Kidney epithelial cell (primary cell): ENCODE measurements around the gene STARD5. TPM values are rescaled to one million over a fixed set of nuclear protein-coding genes. Genes with fewer than 3 reads are reported as not detected.
A peak's percentile ranks its signal among the peaks of the same experiment; 100 is the strongest.

ENCODE experiments used
- DNase-seq: peaks from one replicate; pipeline ENCODE4 v3.0.0-alpha.2; 2010; ENCODE audit warnings: low read depth
- H3K27me3 ChIP-seq: 2 replicates; pipeline ENCODE4 v1.6.0; 2011; ENCODE audit warnings: low read length; ENCODE audit not compliant: control insufficient read depth, insufficient read depth
- H3K36me3 ChIP-seq: 2 replicates; pipeline ENCODE4 v1.5.1; 2011; ENCODE audit warnings: low read length; ENCODE audit not compliant: control insufficient read depth, insufficient read depth
- H3K4me3 ChIP-seq: 2 replicates; pipeline ENCODE4 v1.5.1; 2011; ENCODE audit warnings: low read depth, mild to moderate bottlenecking, control low read depth, low read length
- total RNA-seq: library from RNA; depleted of rRNA; stranded (reverse); fragments of >200 nt; gene quantifications from 2 replicates; pipeline ENCODE4 v1.2.3, GENCODE V29; 2015
- TF ChIP-seq, protein P1 (sequence below): IDR thresholded peaks from 2 replicates; pipeline ENCODE4 v1.5.1; 2011; ENCODE audit warnings: mild to moderate bottlenecking, moderate library complexity, low read length, control low read depth, inconsistent platforms; ENCODE audit not compliant: insufficient read depth, poor library complexity, severe bottlenecking

Gene STARD5
- total RNA-seq, 1 donor from 2014 or later = 1.2 TPM

DNA sequence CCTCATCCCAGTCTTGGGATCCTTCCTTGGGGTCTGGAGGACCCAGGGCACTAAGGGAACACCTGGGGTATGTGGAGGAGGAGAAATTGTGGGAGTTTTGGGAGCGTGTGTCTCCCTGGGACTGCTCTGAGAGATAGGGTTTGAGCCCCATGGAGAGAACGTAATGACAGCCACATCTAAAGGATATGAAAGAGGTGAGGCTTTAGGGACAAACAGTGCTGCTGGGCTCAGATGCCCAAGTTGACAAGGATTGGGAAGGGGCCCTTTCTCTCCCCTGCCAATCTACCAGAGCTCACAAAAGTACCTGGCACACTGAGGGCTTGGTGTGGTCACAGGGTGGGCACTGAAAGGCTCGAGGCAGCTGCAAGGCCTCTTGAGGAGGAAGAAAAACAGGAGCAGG, 13.3 kb upstream of the STARD5 start:
- DNase-seq = no peak
- no peaks in the 10 kb centered on the region for H3K36me3 ChIP-seq
- no peak overlapping the region for H3K4me3 ChIP-seq
- H3K27me3 ChIP-seq = peaks cover 2% of the 10 kb centered on the region
- TF ChIP-seq, protein P1, sequence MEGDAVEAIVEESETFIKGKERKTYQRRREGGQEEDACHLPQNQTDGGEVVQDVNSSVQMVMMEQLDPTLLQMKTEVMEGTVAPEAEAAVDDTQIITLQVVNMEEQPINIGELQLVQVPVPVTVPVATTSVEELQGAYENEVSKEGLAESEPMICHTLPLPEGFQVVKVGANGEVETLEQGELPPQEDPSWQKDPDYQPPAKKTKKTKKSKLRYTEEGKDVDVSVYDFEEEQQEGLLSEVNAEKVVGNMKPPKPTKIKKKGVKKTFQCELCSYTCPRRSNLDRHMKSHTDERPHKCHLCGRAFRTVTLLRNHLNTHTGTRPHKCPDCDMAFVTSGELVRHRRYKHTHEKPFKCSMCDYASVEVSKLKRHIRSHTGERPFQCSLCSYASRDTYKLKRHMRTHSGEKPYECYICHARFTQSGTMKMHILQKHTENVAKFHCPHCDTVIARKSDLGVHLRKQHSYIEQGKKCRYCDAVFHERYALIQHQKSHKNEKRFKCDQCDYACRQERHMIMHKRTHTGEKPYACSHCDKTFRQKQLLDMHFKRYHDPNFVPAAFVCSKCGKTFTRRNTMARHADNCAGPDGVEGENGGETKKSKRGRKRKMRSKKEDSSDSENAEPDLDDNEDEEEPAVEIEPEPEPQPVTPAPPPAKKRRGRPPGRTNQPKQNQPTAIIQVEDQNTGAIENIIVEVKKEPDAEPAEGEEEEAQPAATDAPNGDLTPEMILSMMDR = no peak

DNA sequence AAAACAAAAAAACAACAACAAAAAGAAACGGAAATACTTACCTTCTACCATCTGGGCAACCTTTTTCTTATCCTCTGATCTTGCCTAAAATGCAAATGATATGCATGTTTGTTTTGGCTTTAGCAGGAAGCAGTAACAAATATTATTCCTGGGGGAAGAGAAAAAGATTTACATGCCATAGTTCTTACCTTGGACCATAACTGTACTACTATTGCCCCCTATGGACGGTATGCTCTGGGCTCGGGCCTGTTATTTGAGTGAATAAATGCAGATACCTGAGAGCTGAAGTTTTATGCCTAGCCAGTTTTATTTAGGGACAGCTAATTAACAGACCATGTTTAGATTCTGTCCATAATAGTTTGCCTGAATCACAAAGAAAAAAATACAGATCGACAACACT, 12.6 kb upstream of the STARD5 start:
- no peak overlapping the region for H3K4me3 ChIP-seq
- DNase-seq = no peak
- TF ChIP-seq, protein P1 = peak; percentile 47
- peaks cover 2% of the 10 kb centered on the region for H3K27me3 ChIP-seq
- H3K36me3 ChIP-seq = no peaks in the 10 kb centered on the region

DNA sequence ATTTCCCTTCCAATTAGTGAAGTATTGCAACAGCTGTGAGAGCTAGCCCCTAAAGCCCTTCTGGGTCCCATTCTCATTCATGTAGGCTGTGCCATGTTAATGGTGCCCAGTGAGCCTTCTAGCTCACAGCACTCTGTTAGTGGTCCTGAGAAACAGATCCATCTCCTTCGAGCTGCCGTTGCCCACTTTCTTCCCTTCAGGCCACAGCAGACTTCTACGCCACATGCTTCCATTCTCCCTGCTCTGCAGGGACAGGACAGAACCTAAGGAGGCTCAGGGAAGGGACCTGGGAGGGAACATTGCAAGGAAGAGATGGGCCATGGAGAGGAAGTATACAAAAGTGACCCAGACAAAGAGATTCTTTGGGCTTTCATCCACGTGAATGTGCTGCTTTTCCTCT, 11.7 kb upstream of the STARD5 start:
- no peak overlapping the region for H3K4me3 ChIP-seq
- H3K27me3 ChIP-seq = no peaks in the 10 kb centered on the region
- no peaks in the 10 kb centered on the region for H3K36me3 ChIP-seq
- DNase-seq = no peak
- TF ChIP-seq, protein P1 = no peak

DNA sequence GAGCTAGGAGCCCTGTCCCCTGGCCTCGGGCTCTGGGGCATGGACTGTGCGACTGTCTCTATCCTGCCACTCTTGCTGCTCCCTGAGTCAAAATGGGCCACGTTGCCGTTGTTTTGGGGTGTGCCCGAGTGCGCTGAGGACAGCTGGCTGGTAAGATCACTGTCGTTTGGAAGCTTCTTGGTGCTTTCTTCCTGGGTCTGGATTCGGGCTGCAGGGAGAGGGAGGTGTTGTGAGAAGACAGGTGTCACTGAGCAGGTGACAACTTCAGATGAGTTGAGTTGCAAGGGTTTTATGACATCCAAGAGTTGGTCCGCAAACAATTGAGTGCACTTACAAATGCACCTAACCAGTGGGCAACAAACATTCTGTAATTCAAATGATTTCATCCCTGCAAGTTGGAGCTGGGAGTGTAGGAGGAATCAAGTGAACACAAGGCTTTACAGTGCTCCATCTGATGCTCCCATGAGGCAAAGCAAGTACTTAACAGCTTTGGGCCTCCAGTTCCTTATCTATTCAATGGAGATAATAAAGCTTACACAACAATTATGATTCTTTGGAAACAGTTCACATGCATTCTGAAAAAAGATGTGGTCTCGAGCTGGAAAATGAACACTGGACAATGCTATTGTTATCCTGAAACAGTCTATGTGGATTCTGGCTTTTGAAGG, 11.0 kb upstream of the STARD5 start:
- no peak overlapping the region for H3K4me3 ChIP-seq
- TF ChIP-seq, protein P1 = no peak
- no peaks in the 10 kb centered on the region for H3K36me3 ChIP-seq
- DNase-seq = no peak
- no peaks in the 10 kb centered on the region for H3K27me3 ChIP-seq

DNA sequence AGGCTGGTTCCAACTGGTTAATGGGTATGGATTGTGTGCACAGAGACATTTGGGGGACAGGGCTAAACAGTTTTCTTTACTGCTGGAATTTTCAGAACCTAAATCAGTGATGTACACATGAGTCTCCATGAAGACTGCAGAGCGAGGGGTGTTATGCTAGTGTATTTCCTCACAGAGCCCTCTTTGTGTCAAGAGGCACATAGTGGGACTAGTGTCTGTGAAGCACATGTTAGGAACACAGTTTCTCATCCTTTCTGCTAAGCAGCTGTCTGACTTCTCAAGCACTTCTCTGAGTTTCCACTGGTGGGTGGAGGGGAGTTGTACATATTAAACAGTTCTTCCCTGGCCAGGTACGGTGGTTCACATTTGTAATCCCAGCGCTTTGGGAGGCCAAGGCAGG, 9.4 kb upstream of the STARD5 start:
- H3K4me3 ChIP-seq = no peak overlapping the region

DNA sequence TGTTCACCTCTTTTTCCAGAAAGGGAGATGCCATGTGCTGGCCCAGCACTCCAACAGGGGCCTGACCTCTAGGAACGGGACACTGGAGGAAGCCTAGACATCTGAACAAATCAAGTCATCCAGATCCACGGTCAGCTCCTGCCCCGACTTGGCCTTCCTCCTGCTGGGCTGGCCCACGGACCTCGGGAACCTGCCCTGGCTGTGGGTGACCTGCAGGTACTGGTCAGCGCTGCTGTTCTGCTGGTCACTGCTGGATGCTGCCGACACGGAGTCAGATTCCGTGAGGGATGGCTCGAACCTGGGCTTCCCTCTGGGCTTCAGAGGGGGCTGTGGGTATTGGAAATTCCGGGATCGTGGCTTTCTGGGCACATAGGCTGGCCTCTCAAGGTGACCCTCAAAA, 8.4 kb upstream of the STARD5 start:
- H3K27me3 ChIP-seq = no peaks in the 10 kb centered on the region
- TF ChIP-seq, protein P1 = no peak
- no peak for DNase-seq
- H3K4me3 ChIP-seq = no peak overlapping the region
- H3K36me3 ChIP-seq = no peaks in the 10 kb centered on the region

More for the DNA sequence above, 9.4 kb upstream of the STARD5 start:
- H3K27me3 ChIP-seq = no peaks in the 10 kb centered on the region
- TF ChIP-seq, protein P1 = no peak
- H3K36me3 ChIP-seq = no peaks in the 10 kb centered on the region
- no peak for DNase-seq
